OCI-M2 (cell line): Measurements from ENCODE around the gene TIMM9.
"Not testable (repeated sequence)": the region's sequence is repeated elsewhere in the genome, so short reads cannot be mapped to it uniquely, and the experiment has no call there.

ENCODE experiments used
- DNase-seq: peaks from one replicate; lab custom pipeline; 2025; ENCODE audit not compliant: unreplicated experiment; lab: John Stamatoyannopoulos, UW

Gene TIMM9

GRCh38 chr14:58427281-58428117, at the start of gene TIMM9, which contains the start of gene KIAA0586:
TIMM9 (minus strand) TSS chr14:58427531; CDS start chr14:58411945, 15,586 bp downstream.
KIAA0586 (plus strand) TSS chr14:58427719; CDS start chr14:58428265, 546 bp downstream.
- peak; percentile 75 for DNase-seq

GRCh38 chr14:58476320-58476719, 49.0 kb upstream of the TIMM9 start:
- DNase-seq: no peak

GRCh38 chr14:58469309-58469708, 42.0 kb upstream of the TIMM9 start:
- DNase-seq: no peak

GRCh38 chr14:58467575-58467974, 40.2 kb upstream of the TIMM9 start:
- DNase-seq: no peak

- DNase-seq: no peak
Observed at GRCh38 chr14:58466459-58466858, 39.1 kb upstream of the TIMM9 start.

- no peak for DNase-seq
Observed at GRCh38 chr14:58465421-58465820, 38.1 kb upstream of the TIMM9 start.

- DNase-seq: no peak
Observed at GRCh38 chr14:58464652-58465051, 37.3 kb upstream of the TIMM9 start.

- no peak for DNase-seq
Observed at GRCh38 chr14:58463147-58463546, 35.8 kb upstream of the TIMM9 start.

GRCh38 chr14:58460772-58461171, 33.4 kb upstream of the TIMM9 start:
- no peak for DNase-seq

GRCh38 chr14:58455593-58456265, 28.4 kb upstream of the TIMM9 start:
- no peak for DNase-seq

GRCh38 chr14:58444627-58445026, 17.3 kb upstream of the TIMM9 start:
- no peak for DNase-seq

- DNase-seq: no peak
Observed at GRCh38 chr14:58439476-58439875, 12.1 kb upstream of the TIMM9 start.

GRCh38 chr14:58430156-58430555, 2.8 kb upstream of the TIMM9 start:
- DNase-seq: no peak

GRCh38 chr14:58428118-58428683, 870 bp upstream of the TIMM9 start:
- DNase-seq: no peak

- DNase-seq: no peak
Observed at GRCh38 chr14:58426670-58427280, 556 bp downstream of the TIMM9 start.

GRCh38 chr14:58416934-58417333, 10.4 kb downstream of the TIMM9 start:
- DNase-seq: not testable (repeated sequence)

GRCh38 chr14:58415636-58416547, 11.4 kb downstream of the TIMM9 start:
- no peak for DNase-seq

- DNase-seq: no peak
Observed at GRCh38 chr14:58414845-58415244, 12.5 kb downstream of the TIMM9 start.

- DNase-seq: no peak
Observed at GRCh38 chr14:58408681-58409215, 18.6 kb downstream of the TIMM9 start.

GRCh38 chr14:58401587-58401986, 25.7 kb downstream of the TIMM9 start:
- no peak for DNase-seq
